Mesendoderm (in vitro differentiated cells): Measurements from ENCODE around the gene FRS2.

Source experiments
- DNase-seq: peaks from one replicate; pipeline ENCODE4 v3.0.0; 2013
- H2AK5ac ChIP-seq: 2 replicates; pipeline ENCODE4 v1.6.1; 2013; ENCODE audit warnings: low read length, inconsistent platforms
- H2BK120ac ChIP-seq: 2 replicates; pipeline ENCODE4 v1.6.1; 2013; ENCODE audit warnings: low read depth, mild to moderate bottlenecking, low read length, moderate library complexity, mixed read lengths
- H2BK15ac ChIP-seq: replicated peaks from 2 replicates; pipeline ENCODE4 v1.6.1; 2013; ENCODE audit warnings: low read depth, mild to moderate bottlenecking, moderate library complexity
- H2BK5ac ChIP-seq: 2 replicates; pipeline ENCODE4 v1.6.1; 2013; ENCODE audit warnings: low read length, inconsistent platforms
- H3K18ac ChIP-seq: 2 replicates; pipeline ENCODE4 v1.6.1; 2013; ENCODE audit warnings: mild to moderate bottlenecking, low read length, mixed read lengths
- H3K23ac ChIP-seq: one replicate; pipeline ENCODE4 v1.6.1; 2013; ENCODE audit warnings: low read length
- H3K27ac ChIP-seq: 2 replicates; pipeline ENCODE4 v1.5.1; 2013; ENCODE audit warnings: low read depth, mild to moderate bottlenecking, inconsistent platforms, low read length, moderate library complexity
- H3K27me3 ChIP-seq: 2 replicates; pipeline ENCODE4 v1.6.1; 2013; ENCODE audit warnings: low read length, control low read depth, mild to moderate bottlenecking, inconsistent platforms; ENCODE audit not compliant: insufficient read depth, poor library complexity
- H3K36me3 ChIP-seq: 2 replicates; pipeline ENCODE4 v1.6.1; 2013; ENCODE audit warnings: low read length, inconsistent platforms; ENCODE audit not compliant: control insufficient read depth, insufficient read depth
- H3K4ac ChIP-seq: one replicate; pipeline ENCODE4 v1.6.1; 2013; ENCODE audit warnings: low read depth, mild to moderate bottlenecking, low read length, moderate library complexity
- H3K4me1 ChIP-seq: 2 replicates; pipeline ENCODE4 v1.6.1; 2013; ENCODE audit warnings: low read depth, low read length, inconsistent platforms; ENCODE audit not compliant: control insufficient read depth
- H3K4me2 ChIP-seq: 2 replicates; pipeline ENCODE4 v1.6.1; 2013; ENCODE audit warnings: low read length
- H3K4me3 ChIP-seq: 2 replicates; pipeline ENCODE4 v1.5.1; 2013; ENCODE audit warnings: mild to moderate bottlenecking, low read length
- H3K56ac ChIP-seq: one replicate; pipeline ENCODE4 v1.6.1; 2013; ENCODE audit warnings: low read length
- H3K79me1 ChIP-seq: 2 replicates; pipeline ENCODE4 v1.6.1; 2013; ENCODE audit warnings: low read length, inconsistent platforms
- H3K79me2 ChIP-seq: 2 replicates; pipeline ENCODE4 v1.6.1; 2013; ENCODE audit warnings: mild to moderate bottlenecking, low read length; ENCODE audit not compliant: control insufficient read depth, insufficient read depth
- H3K9ac ChIP-seq: 2 replicates; pipeline ENCODE4 v1.6.1; 2013; ENCODE audit warnings: low read length, inconsistent platforms
- H4K5ac ChIP-seq: one replicate; pipeline ENCODE4 v1.6.1; 2013; ENCODE audit warnings: low read length
- H4K8ac ChIP-seq: one replicate; pipeline ENCODE4 v1.6.1; 2013; ENCODE audit warnings: low read depth, mild to moderate bottlenecking, control low read depth, low read length, moderate library complexity
- WGBS: extraction: QIAGEN DNeasy Blood & Tissue Kit; methylation state at CpG from one replicate; pipeline ENCODE4 v1.1.7; 2013; ENCODE audit warnings: low lambda C conversion rate, missing lambda C conversion rate; ENCODE audit not compliant: insufficient coverage; ENCODE audit errors: extremely low coverage; 5-methylcytosine and 5-hydroxymethylcytosine counted together

The FRS2 gene

GRCh38 chr12:69610126-69610525, 139.9 kb downstream of the FRS2 start:
- H3K4ac ChIP-seq = no peak overlapping the region
- no CpG with 5 or more reads among the region's 15 CpGs for WGBS

DNA sequence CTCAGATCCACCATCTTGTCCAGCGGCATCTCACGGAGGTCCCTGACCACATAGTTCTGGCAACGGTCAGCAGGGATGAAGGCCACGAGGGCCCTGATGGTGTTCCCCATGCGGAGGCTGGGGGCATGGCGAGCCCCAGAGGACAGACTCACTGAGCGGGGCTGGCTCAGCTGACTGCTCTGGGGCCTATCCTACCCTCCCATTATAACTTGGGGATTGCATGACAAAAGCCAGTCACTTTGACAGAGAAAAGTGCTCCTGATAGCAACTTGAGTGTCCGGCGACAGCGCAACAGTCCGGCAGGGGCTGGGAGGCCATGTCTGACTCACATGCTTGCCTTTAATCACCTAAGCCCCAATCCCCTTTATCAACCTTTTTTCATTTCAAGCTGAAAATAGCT, 140.5 kb downstream of the FRS2 start, which contains the start of gene LRRC10:
TSS of gene LRRC10 (minus strand) at position 179 of the 400 bp plus-strand sequence. CDS start at position 110, 69 bp downstream.
- Histone ChIP-seq H3K18ac (no peak within 1 kb of the TSS), H3K56ac (no peak within 1 kb of the TSS), H3K79me2 (no peaks in the 10 kb centered on the region), H3K27me3 (no peaks in the 10 kb centered on the region), H3K36me3 (no peaks in the 10 kb centered on the region), H3K27ac (no peak within 1 kb of the TSS), H4K8ac (no peak within 1 kb of the TSS), H2BK120ac (no peak within 1 kb of the TSS), H3K4me3 (no peak within 1 kb of the TSS), H2BK5ac (no peak within 1 kb of the TSS), H3K4ac (no peak within 1 kb of the TSS), H3K4me2 (no peak within 1 kb of the TSS), H3K79me1 (no peaks in the 10 kb centered on the region), H2AK5ac (no peak within 1 kb of the TSS), H3K9ac (no peak within 1 kb of the TSS), H3K23ac (no peak within 1 kb of the TSS), H3K4me1 (no peaks in the 10 kb centered on the region), H4K5ac (no peak within 1 kb of the TSS), H2BK15ac (no peak within 1 kb of the TSS)
- DNase-seq = no peak
- WGBS = no CpG with 5 or more reads among the region's 11 CpGs

More at GRCh38 chr12:69610126-69610525, 139.9 kb downstream of the FRS2 start:
- Histone ChIP-seq H3K18ac (no peak overlapping the region), H3K4me3 (no peak overlapping the region), H3K4me2 (no peak overlapping the region), H2AK5ac (no peak overlapping the region), H3K79me2 (no peaks in the 10 kb centered on the region), H3K4me1 (no peaks in the 10 kb centered on the region), H2BK15ac (no peak overlapping the region), H4K8ac (no peak overlapping the region), H3K27me3 (no peaks in the 10 kb centered on the region), H4K5ac (no peak overlapping the region), H3K56ac (no peak overlapping the region), H3K23ac (no peak overlapping the region), H3K79me1 (no peaks in the 10 kb centered on the region), H3K9ac (no peak overlapping the region), H2BK5ac (no peak overlapping the region), H3K36me3 (no peaks in the 10 kb centered on the region), H2BK120ac (no peak overlapping the region), H3K27ac (no peak overlapping the region)
- DNase-seq = no peak

- H3K36me3 ChIP-seq = no peaks in the 10 kb centered on the region
These were observed 143.2 kb downstream of the FRS2 start for GRCh38 chr12:69613351-69613750.

DNA sequence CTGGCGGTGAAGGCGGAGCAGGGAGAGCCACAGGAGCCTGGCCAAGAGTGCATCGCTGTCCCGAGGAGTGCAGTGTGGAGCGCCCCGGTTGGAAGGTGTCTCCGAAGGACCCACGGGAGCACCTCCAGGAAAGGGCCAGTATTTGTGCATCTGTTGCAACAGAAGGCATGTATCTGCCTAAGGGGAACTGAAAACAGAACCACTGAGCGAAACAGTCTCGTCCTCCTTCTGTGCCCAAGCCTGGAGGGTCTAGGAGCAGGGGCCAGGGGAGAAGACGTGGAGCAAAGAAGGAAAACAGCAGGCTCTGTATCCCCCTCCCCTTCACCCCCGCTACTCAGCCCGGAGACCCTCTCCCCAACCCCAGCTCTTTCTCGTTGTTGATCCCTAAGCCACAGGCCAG, 145.8 kb downstream of the FRS2 start:
- Histone ChIP-seq H2BK15ac (no peak overlapping the region), H3K79me2 (no peaks in the 10 kb centered on the region), H3K18ac (no peak overlapping the region), H3K4ac (no peak overlapping the region), H2AK5ac (no peak overlapping the region), H3K4me1 (no peaks in the 10 kb centered on the region), H3K27ac (no peak overlapping the region), H4K8ac (no peak overlapping the region), H3K23ac (no peak overlapping the region), H3K27me3 (no peaks in the 10 kb centered on the region), H3K79me1 (no peaks in the 10 kb centered on the region), H3K4me2 (no peak overlapping the region), H3K4me3 (no peak overlapping the region), H4K5ac (no peak overlapping the region), H3K56ac (no peak overlapping the region), H3K36me3 (no peaks in the 10 kb centered on the region), H2BK120ac (no peak overlapping the region), H3K9ac (no peak overlapping the region), H2BK5ac (no peak overlapping the region)
- WGBS = no CpG with 5 or more reads among the region's 14 CpGs
- no peak for DNase-seq

More at GRCh38 chr12:69613351-69613750, 143.2 kb downstream of the FRS2 start:
- Histone ChIP-seq H2BK120ac (no peak overlapping the region), H3K4me2 (no peak overlapping the region), H3K4me1 (no peaks in the 10 kb centered on the region), H3K79me2 (no peaks in the 10 kb centered on the region), H3K79me1 (no peaks in the 10 kb centered on the region), H3K4me3 (no peak overlapping the region), H3K18ac (no peak overlapping the region), H3K56ac (no peak overlapping the region), H3K9ac (no peak overlapping the region), H4K5ac (no peak overlapping the region), H2BK15ac (no peak overlapping the region), H4K8ac (no peak overlapping the region), H3K4ac (no peak overlapping the region), H3K27me3 (no peaks in the 10 kb centered on the region), H2BK5ac (no peak overlapping the region), H3K27ac (no peak overlapping the region), H2AK5ac (no peak overlapping the region), H3K23ac (no peak overlapping the region)
- DNase-seq = no peak

DNA sequence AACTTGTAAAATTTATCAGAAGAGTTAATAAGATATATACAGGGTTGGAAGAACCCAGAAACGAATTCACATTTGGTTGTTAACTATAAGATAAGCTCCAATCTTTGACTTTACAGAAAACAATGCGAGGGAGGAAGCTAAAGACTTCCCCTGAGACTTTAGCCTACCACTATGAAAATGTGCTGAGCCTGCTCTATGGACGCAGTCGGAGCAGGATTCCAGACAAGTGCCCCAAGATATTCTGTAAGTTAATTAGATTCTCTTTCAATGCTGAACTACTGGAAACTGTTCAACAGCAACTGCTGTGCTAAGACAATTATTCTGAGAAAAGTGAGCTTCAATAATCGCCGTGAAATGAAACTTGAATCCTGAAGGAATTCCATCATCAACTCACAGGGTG, 148.9 kb downstream of the FRS2 start:
- no peak overlapping the region for H3K4ac ChIP-seq
- H2BK15ac ChIP-seq = no peak overlapping the region
- H3K4me3 ChIP-seq = no peak overlapping the region
- H3K4me2 ChIP-seq = no peak overlapping the region
- H4K5ac ChIP-seq = no peak overlapping the region
- no peaks in the 10 kb centered on the region for H3K79me1 ChIP-seq
- no peak for DNase-seq
- no peaks in the 10 kb centered on the region for H3K36me3 ChIP-seq
- no peak overlapping the region for H3K56ac ChIP-seq
- H3K27me3 ChIP-seq = no peaks in the 10 kb centered on the region
- H3K27ac ChIP-seq = no peak overlapping the region
- no peak overlapping the region for H4K8ac ChIP-seq
- no peak overlapping the region for H3K18ac ChIP-seq
- H2BK120ac ChIP-seq = no peak overlapping the region
- H3K79me2 ChIP-seq = no peaks in the 10 kb centered on the region
- no peak overlapping the region for H3K23ac ChIP-seq
- no CpG with 5 or more reads among the region's 6 CpGs for WGBS
- H2BK5ac ChIP-seq = no peak overlapping the region
- H3K9ac ChIP-seq = no peak overlapping the region
- no peaks in the 10 kb centered on the region for H3K4me1 ChIP-seq
- no peak overlapping the region for H2AK5ac ChIP-seq

DNA sequence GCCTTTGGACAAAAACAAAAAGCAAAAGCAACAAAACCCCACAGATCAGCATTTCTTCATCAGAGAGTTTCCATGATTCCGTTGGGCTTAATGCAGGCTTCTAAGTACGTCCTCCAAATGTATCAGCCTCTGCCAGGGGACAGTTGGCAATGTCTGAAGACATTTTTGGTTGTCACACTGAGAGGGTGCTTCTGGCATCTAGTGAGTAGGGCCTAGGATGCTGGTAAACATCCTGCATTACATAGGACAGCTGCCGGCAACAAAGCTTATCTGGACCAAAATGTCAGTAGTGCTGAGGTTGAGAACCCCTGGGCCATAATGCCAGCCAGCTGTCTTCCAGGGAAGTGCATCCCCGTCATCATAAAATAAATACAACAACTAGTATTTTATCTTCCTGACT, 149.9 kb downstream of the FRS2 start:
- Histone ChIP-seq H2BK5ac (no peak overlapping the region), H4K8ac (no peak overlapping the region), H3K36me3 (no peaks in the 10 kb centered on the region), H3K27me3 (no peaks in the 10 kb centered on the region), H3K4me2 (no peak overlapping the region), H3K4me3 (no peak overlapping the region), H3K27ac (no peak overlapping the region), H4K5ac (no peak overlapping the region), H3K23ac (no peak overlapping the region), H3K4me1 (no peaks in the 10 kb centered on the region), H2BK120ac (no peak overlapping the region), H3K56ac (no peak overlapping the region), H3K9ac (no peak overlapping the region), H3K18ac (no peak overlapping the region), H3K4ac (no peak overlapping the region), H3K79me1 (no peaks in the 10 kb centered on the region), H2BK15ac (no peak overlapping the region), H2AK5ac (no peak overlapping the region), H3K79me2 (no peaks in the 10 kb centered on the region)
- DNase-seq = no peak
- WGBS = no CpG with 5 or more reads among the region's 4 CpGs
